Testis (tissue), 3 donors: Measurements from ENCODE around the gene RTN4IP1. TPM values are rescaled to one million over a fixed set of nuclear protein-coding genes. Genes with fewer than 3 reads are reported as not detected.

Experiments
- DNase-seq: peaks from one replicate; pipeline ENCODE4 v3.0.0-alpha.2; 2019
- H3K27ac ChIP-seq, 2 donors: fragments of 200-600 bp; sonication (generic); one replicate each; pipeline ENCODE4 v1.5.1; 2019
- H3K27me3 ChIP-seq: fragments of 200-600 bp; sonication (generic); one replicate; pipeline ENCODE4 v1.5.1; 2019
- H3K36me3 ChIP-seq: fragments of 200-600 bp; sonication (generic); one replicate; pipeline ENCODE4 v1.5.1; 2017; ENCODE audit warnings: low read depth; ENCODE audit errors: missing control alignments
- H3K4me1 ChIP-seq: fragments of 200-600 bp; sonication (generic); one replicate; pipeline ENCODE4 v1.5.1; 2019
- H3K4me3 ChIP-seq, 2 donors: fragments of 200-600 bp; sonication (generic); one replicate each; pipeline ENCODE4 v1.5.1; 2017 to 2019
- H3K9me3 ChIP-seq: fragments of 200-600 bp; sonication (generic); one replicate; pipeline ENCODE4 v1.5.1; 2017
- CTCF ChIP-seq, 3 experiments: fragments of 450-650 bp in 2 of 3; fragments of 200-600 bp in 1 of 3; sonication (generic) in 1 of 3; IDR thresholded peaks; one replicate each; pipeline ENCODE4 v1.5.1; 2016 to 2019; ENCODE audit warnings: antibody characterized with exemption in 3 of 3, mild to moderate bottlenecking in 2 of 3, moderate library complexity in 1 of 3
- POLR2A ChIP-seq: fragments of 450-650 bp; IDR thresholded peaks from one replicate; pipeline ENCODE4 v1.6.1; 2017; ENCODE audit warnings: antibody characterized with exemption, mild to moderate bottlenecking, moderate library complexity
- WGBS, 2 donors: methylation state at CpG; one replicate each; pipeline ENCODE4 v1.1.5; 2018; 5-methylcytosine and 5-hydroxymethylcytosine counted together
- intact Hi-C: fragments of 100-400 bp; cut with DNase I; formaldehyde crosslinking; loops from one replicate; pipeline ENCODE4 v1.15.1; 2023; ENCODE audit warnings: low total_unique reads
- polyA plus RNA-seq: library from polyadenylated mRNA; stranded (reverse); fragments of 350-450 nt; fragmentation: Illumina TruSeq; extraction: RNeasy Lipid Tissue Mini Kit (QIAGEN cat#74804); gene quantifications from one replicate; pipeline ENCODE4 v1.2.3, GENCODE V29; 2014; ENCODE audit warnings: low read depth, low replicate concordance; ENCODE audit not compliant: insufficient read depth
- total RNA-seq, 2 donors: library from RNA; depleted of rRNA; stranded (reverse); fragments of >200 nt; gene quantifications; one replicate each; pipeline ENCODE4 v1.2.3, GENCODE V29; 2016

Gene RTN4IP1
- total and polyA plus RNA-seq, 3 donors from 2014 or later, result 9.8 to 9.9 (median 9.9) TPM

- Histone ChIP-seq H3K36me3 (no peaks in the 10 kb centered on the region), H3K4me1 (no peaks in the 10 kb centered on the region), H3K27me3 (no peaks in the 10 kb centered on the region), H3K9me3 (no peaks in the 10 kb centered on the region), H3K4me3 (no peak overlapping the region), H3K27ac (no peak overlapping the region)
- TF ChIP-seq CTCF (IDR thresholded peaks at IDR 0.05) (no peak), POLR2A (no peak)
- intact Hi-C loops, result no loop called here
- 92 to 93% methylated on average over 8 of the region's 8 CpGs for WGBS, 2 donors
- no peak for DNase-seq
These were observed 6.9 kb downstream of the RTN4IP1 start for GRCh38 chr6:106622412-106622811.

GRCh38 chr6:106620931-106621672 is 8.2 kb downstream of the RTN4IP1 start:
- H3K9me3 ChIP-seq, result no peaks in the 10 kb centered on the region
- TF ChIP-seq CTCF (IDR thresholded peaks at IDR 0.05) (no peak), POLR2A (no peak)
- no peaks in the 10 kb centered on the region for H3K27me3 ChIP-seq
- H3K4me1 ChIP-seq, result no peaks in the 10 kb centered on the region
- no peak for DNase-seq
- no peak overlapping the region for H3K4me3 ChIP-seq
- H3K36me3 ChIP-seq, result no peaks in the 10 kb centered on the region
- WGBS, 2 donors, result 92 to 93% methylated on average over 3 of the region's 3 CpGs
- intact Hi-C loops, result no loop called here
- no peak overlapping the region for H3K27ac ChIP-seq

- H3K27me3 ChIP-seq, result no peaks in the 10 kb centered on the region
- H3K4me1 ChIP-seq, result no peaks in the 10 kb centered on the region
- intact Hi-C loops, result no loop called here
- WGBS, 2 donors, result 92 to 96% methylated on average over 1 of the region's 1 CpG
- DNase-seq, result no peak
- no peak overlapping the region for H3K27ac ChIP-seq
- H3K9me3 ChIP-seq, result no peaks in the 10 kb centered on the region
- no peak overlapping the region for H3K4me3 ChIP-seq
- TF ChIP-seq POLR2A, result no peak
- TF ChIP-seq CTCF (IDR thresholded peaks at IDR 0.05), result no peak
- H3K36me3 ChIP-seq, result no peaks in the 10 kb centered on the region
These were observed 10.1 kb downstream of the RTN4IP1 start for GRCh38 chr6:106619223-106619622.

GRCh38 chr6:106618324-106618723 is 11.0 kb downstream of the RTN4IP1 start:
- TF ChIP-seq CTCF (IDR thresholded peaks at IDR 0.05), result no peak
- no peak for TF ChIP-seq POLR2A
- intact Hi-C loops, result no loop called here

GRCh38 chr6:106617857-106618256 is 11.4 kb downstream of the RTN4IP1 start:
- intact Hi-C loops, result no loop called here
- no peak for DNase-seq
- WGBS, 2 donors, result 80 to 86% methylated on average over 1 of the region's 1 CpG
- H3K4me1 ChIP-seq, result no peaks in the 10 kb centered on the region
- no peak overlapping the region for H3K4me3 ChIP-seq
- H3K36me3 ChIP-seq, result no peaks in the 10 kb centered on the region
- no peaks in the 10 kb centered on the region for H3K9me3 ChIP-seq
- TF ChIP-seq POLR2A (no peak), CTCF (IDR thresholded peaks at IDR 0.05) (no peak)
- H3K27me3 ChIP-seq, result no peaks in the 10 kb centered on the region
- no peak overlapping the region for H3K27ac ChIP-seq

More at GRCh38 chr6:106618324-106618723, 11.0 kb downstream of the RTN4IP1 start:
- H3K9me3 ChIP-seq, result no peaks in the 10 kb centered on the region
- H3K27ac ChIP-seq, result no peak overlapping the region
- 86 to 88% methylated on average over 3 of the region's 3 CpGs for WGBS, 2 donors
- no peaks in the 10 kb centered on the region for H3K4me1 ChIP-seq
- H3K4me3 ChIP-seq, result no peak overlapping the region
- H3K36me3 ChIP-seq, result no peaks in the 10 kb centered on the region
- no peak for DNase-seq
- no peaks in the 10 kb centered on the region for H3K27me3 ChIP-seq
